HL-60/S4 treated with phorbol 12-myristate 13-acetate at 8.2 ng/mL for 4 days and 3 days (cell line): Measurements from ENCODE around the gene MRPS2.
"Not testable (repeated sequence)": the region's sequence is repeated elsewhere in the genome, so short reads cannot be mapped to it uniquely, and the experiment has no call there.

ENCODE experiments used
- in situ Hi-C: fragments of 300-500 bp; cut with MboI; formaldehyde crosslinking; loops from 2 replicates; pipeline ENCODE4 v1.15.0; 2022; ENCODE audit warnings: low sequenced_read_pairs

The MRPS2 gene

DNA sequence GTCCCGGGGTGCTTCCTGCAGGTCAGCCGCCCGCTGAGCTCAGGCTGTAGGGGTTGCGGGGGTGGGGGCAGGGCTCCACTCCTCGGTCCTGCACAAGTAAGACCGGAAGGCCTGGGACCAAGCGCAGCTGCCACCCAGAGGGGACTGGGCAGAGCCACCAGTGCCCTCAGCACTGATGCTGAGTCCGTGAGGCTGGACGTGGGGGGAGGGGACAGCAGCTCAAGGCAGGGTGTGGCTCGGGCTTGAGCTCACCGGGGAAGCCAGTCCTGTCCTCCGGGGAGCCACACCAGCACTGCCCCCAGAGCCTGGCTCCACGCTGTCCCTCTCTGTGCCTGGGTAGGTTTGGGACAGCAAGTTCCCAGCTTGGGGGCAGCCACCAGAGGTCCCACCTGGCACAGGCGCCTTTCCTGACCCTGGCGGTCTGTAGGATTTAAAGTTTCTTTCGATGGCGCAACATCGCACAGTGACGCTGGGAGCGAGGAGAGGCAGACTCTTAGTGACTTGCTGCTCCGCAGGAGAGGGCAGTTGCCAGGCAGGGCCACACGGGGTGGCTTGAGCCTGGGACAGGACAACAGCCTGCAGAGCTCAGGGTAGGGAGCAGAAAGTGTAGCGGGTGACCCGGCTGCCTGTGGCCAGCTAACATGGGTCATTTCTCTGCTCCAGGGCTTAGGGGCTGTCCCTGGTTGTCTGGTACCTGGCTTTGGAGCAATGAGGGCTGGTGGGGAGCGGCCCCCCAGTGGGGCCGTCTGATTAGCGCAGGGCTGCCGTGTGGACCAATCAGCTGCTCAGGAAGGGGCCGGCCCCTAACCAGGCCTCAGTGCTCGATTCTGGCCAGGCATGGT, 26.5 kb downstream of the MRPS2 start:
- in situ Hi-C loops = no loop called here

DNA sequence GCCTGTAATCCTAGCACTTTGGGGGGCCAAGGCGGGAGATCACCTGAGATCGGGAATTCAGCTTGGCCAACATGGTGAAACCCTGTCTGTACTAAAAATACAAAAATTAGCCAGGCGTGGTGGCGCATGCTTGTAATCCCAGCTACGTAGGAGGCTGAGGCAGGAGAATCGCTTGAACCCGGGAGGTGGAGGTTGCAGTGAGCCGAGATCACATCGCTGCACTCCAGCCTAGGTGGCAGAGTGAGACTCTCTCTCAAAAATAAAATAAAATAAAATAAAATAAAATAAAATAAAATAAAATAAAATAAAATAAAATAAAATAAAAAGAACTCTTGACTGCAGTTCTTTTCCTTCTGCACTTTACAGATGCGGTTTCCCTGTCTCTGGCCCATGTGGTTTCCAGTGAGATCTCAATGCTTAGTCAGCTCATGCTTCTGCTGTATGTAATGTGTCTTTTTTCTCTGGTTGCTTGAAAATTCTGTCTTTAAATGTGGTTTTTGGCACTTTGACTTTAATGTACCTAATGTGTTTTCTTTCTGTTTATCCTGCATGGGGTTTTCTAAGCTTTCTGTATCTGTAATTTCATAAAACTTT, 28.5 kb downstream of the MRPS2 start:
- in situ Hi-C loops = not testable (repeated sequence)

GRCh38 chr9:135530146-135530545, 29.7 kb downstream of the MRPS2 start:
- in situ Hi-C loops = no loop called here

GRCh38 chr9:135531096-135531495, 30.6 kb downstream of the MRPS2 start:
- in situ Hi-C loops = no loop called here

DNA sequence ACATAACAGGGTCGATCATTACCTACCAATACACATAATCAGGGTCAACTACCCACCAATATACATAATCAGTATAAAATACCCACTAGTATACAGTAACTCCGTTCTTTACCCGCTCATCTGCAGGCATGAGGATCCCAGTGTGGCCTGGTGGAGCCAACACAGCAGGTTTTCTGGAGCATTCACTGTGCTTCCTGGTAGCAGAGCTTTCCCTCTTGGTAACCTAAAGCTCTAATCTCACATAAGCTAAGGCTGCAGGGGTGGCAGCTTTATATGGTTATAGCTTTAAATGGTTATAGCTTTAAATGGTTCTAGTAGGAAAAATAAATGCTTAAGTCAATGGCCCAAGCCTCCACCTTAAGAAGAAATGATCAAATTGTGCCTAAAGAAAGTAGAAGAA, 32.6 kb downstream of the MRPS2 start:
- in situ Hi-C loops = no loop called here

DNA sequence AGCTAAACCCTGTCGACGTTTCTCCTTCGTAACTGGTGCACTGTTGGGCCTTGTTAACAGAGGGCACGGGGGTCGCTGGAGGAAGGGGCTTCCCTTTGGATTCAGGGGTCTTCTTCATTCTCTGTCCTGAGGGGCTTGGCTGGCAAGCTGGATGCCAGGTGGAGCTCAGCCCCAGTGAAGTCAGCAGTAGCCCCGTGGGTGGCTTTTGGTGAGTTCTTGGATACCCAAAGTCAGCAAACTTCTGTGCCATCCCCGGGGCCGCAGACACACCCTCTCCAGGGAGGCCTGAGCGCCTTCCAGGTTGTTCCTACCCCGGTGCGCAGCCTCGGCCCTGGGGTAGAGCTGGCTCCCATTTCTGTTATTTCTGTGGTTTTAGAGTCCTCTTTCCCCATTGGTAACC, 33.2 kb downstream of the MRPS2 start:
- in situ Hi-C loops = no loop called here

- in situ Hi-C loops = not testable (repeated sequence)
Observed at GRCh38 chr9:135534192-135534711, 33.8 kb downstream of the MRPS2 start.

DNA sequence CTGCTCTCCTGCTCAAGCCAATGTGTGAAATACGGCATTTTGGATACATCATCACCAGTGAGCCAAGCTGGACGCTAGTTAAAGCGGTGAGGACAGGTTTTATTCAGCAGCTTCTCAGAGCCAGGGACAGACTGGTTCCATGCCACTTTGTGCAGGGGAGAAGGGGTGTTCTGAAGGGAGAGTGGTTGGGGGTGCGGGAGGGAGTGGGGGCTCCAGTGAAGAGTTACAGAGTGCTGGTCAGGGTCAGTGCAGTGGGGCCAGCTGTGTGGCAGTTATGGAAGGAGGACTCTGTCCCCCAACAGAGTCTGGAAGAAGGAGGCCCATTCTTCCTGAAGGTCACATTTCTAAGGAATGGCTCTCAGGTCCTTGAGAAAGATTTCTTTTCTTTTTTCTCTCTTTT, 34.3 kb downstream of the MRPS2 start:
- in situ Hi-C loops = not testable (repeated sequence)

DNA sequence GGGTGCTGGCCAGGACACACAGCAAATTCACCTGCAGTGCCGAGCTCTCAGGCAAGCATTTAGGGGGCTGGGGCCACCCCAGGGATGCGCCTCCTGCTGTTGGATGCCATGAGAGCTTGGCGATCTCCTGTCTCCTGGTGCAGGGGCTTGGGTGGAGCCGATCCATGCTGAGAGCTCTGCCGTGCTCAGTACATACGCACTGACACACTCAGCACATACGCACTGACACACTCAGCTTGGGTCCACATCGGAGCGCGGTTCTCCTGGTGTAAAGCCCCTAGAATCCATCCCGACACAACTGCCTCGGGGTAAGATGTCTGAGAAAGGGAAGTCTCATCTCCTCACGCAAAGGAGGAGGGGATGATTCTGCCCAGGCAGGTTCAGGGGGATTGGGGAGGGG, 35.1 kb downstream of the MRPS2 start:
- in situ Hi-C loops = not testable (repeated sequence)

- in situ Hi-C loops = no loop called here
Observed at GRCh38 chr9:135536216-135536615, 35.7 kb downstream of the MRPS2 start.

DNA sequence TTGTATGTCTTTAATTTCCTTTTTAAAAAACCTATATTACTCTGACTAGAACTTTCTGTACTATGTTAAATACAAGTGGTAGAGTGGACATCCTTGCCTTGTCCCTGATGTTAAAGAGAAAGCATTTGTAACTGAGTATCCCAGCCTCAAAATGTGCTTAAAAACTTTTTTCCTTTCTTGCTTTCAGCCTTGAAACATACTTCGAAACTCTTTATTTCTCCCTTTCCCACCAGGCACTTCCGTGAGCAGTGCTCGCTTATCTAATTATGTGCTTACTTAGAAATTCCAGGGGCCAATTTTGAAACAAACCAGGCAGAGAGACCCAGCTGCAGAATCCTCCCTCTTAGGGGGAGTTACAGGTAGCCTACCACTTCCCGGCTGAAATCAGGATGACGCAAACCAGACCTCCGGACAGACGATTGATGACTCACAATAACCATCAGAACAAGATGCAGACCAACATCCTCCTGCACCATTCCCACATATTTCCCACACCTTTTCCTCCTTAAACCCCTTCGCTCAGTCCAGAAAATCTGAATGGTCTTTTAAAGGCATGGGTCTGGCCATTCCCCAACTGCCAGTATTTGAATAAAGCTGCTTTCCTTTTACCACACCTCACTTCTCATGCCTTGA, 42.9 kb downstream of the MRPS2 start:
- in situ Hi-C loops = not testable (repeated sequence)

GRCh38 chr9:135544981-135545635, 44.6 kb downstream of the MRPS2 start:
- in situ Hi-C loops = no loop called here

- in situ Hi-C loops = not testable (repeated sequence)
Observed at GRCh38 chr9:135545646-135546176, 45.2 kb downstream of the MRPS2 start, which contains the start of gene OBP2A. TSS of gene OBP2A (plus strand) at chr9:135546126. CDS start at chr9:135546181, 55 bp downstream.

DNA sequence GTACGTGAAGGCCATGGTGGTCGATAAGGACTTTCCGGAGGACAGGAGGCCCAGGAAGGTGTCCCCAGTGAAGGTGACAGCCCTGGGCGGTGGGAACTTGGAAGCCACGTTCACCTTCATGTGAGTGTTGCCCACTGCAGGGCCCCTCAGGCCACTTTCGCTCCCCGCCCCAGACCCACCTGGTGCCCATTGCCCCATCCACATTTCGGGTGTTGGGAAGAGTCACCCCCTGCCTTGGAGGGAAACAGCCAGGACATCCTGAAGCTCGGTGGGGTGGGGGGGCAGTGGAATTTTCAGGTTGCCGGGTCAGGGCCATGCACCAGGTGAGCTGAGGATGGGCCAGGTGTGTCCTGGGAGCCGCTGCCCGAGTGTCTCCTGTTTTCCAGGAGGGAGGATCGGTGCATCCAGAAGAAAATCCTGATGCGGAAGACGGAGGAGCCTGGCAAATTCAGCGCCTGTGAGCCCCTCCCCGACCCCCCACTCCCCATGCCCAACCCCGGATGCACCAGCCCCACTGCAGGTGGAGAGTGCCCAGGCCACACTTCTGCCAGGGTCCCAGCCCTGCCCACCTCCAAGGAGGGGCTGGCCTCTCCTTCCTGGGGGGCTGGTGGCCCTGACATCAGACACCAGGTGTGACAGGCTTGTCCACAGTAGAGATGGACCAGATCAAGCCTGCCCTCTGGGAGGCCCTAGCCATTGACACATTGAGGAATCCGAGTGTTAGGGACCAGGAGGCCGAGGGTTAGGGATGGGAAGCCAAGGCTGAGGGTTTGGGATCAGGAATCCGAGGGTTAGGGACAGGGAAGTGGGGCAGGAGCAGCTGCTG, 46.5 kb downstream of the MRPS2 start:
- in situ Hi-C loops = not testable (repeated sequence)

DNA sequence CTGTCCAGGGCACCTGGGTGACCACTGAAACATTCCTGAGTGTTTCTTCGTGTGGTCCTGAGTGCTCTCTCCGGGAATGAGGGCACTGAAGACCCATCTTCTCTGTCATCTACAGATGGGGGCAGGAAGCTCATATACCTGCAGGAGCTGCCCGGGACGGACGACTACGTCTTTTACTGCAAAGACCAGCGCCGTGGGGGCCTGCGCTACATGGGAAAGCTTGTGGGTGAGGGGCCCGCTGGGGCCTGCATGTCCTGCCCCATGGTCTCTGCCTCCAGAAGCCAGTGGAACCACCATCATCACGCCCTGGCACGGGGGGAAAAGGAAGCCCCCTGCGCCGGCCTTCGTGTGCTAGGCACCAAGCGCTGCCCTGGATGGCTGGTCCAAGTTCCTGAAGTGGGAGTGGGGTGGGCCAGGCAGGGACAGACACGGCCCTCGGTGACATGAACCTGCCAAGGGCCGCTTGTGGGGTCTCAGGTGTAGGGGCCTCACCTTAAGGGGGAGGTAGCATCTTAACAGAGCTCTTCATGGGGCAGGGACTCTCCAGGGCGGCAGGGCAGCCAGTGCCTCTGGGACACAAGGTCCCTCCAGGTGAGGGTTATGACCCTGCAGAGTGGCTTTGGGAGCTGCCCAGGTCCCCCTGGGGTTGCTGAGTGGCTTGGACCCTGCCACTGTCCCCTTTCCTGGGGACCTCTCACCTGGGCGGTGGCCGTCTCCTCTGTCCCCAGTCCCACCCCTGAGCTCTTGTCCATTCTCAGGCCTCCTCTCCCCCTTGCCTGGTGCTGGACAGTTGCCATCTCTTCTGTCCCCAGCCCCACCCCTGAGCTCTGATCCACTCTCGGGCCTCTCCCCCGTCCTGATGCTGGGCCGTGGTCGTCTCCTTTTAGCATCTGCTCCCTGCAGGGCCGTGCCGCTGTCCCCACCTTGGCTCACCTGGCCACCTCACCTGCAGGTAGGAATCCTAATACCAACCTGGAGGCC, 47.6 kb downstream of the MRPS2 start:
- in situ Hi-C loops = no loop called here

DNA sequence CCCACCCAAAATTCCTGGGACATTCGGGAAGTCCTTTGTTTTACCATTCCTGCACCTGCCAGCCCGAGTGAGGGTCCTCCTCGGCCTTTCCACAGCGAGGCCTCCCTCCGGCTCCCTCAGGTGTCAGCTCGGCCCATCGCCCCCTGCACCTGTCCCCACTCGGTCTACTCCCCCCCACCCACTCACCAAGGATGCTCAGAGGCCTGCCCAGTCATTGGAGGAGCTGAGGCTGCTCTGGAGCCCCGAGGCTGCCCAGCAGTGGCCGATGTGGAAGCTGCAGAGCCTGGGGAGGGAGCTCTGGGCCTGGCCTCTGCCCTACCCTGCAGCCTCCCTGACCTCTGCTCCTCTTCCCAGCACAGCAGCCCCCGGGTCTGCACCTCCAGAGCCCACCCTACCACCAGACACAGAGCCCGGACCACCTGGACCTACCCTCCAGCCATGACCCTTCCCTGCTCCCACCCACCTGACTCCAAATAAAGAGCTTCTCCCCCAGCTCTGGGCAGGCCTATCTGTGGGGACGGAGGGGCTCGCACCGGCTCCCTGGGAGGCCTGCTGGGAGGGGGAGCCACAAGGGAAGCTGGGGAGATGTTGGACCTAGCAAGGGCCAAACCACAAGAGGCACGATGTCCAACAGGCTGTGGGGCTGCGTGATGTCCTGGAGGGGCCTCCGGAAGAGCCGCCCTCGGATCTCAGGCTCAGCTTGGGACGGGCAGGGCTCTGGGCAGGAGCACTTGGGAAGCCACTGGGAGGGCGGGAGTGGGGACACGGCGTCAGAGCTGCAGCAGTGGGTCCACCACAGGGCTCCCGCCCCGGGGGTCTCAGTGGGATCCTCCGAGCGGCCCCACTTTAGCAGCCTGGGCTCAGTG, 49.2 kb downstream of the MRPS2 start:
- in situ Hi-C loops = not testable (repeated sequence)

GRCh38 chr9:135550344-135550918, 49.9 kb downstream of the MRPS2 start:
- in situ Hi-C loops = no loop called here

GRCh38 chr9:135551031-135551430, 50.5 kb downstream of the MRPS2 start:
- in situ Hi-C loops = no loop called here
